ENCODE results near the gene ANO7. TPM values are rescaled to one million over a fixed set of nuclear protein-coding genes. Genes with fewer than 3 reads are reported as not detected.
"Not testable (repeated sequence)": the region's sequence is repeated elsewhere in the genome, so short reads cannot be mapped to it uniquely, and the experiment has no call there.

The ANO7 gene
- total RNA-seq, 1 experiment from 2014 or later, result 0.91 TPM

DNA sequence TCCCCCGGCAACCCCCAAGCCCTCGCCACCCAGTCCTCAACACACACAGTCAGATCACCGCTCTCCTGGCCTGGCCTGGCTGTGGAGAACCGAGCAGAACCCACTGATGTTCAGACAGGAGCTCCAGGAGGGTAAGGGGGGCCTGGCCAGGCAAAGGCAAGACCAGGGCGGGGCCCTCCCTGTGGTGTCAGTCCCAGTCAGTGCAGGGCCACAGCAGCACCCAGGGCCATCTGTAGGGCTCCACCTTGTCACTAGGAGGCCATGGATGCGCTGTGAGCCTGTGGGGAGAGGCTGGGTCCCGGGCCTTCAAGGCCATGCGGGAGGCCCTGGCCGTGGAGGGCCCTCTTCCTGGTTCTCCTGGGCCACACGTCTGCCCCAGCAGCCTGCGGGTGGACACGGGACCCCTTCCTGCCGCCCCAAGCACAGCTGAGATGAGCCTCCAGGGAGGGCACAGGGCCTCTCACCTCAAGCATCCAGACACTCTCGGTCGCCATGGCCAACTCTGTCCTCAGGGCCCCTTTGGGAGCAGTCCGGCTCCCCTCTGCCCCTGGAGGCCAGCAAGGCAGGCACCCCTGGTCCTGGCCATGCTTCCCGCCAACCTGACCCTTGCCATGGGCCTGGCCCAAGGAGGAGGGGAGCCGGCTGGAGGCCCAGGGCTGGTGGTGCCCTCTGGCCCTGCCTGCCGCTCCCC, 2.0 kb downstream of the ANO7 start:
- DNase-seq (ENCODE audit: low spot score), result no peak

GRCh38 chr2:241191081-241191480, 2.6 kb downstream of the ANO7 start:
- no peak for DNase-seq (ENCODE audit: low spot score)

GRCh38 chr2:241193271-241193670, 4.8 kb downstream of the ANO7 start:
- DNase-seq (ENCODE audit: low spot score), result no peak

GRCh38 chr2:241194811-241195210, 6.3 kb downstream of the ANO7 start:
- DNase-seq (ENCODE audit: low spot score), result no peak

DNA sequence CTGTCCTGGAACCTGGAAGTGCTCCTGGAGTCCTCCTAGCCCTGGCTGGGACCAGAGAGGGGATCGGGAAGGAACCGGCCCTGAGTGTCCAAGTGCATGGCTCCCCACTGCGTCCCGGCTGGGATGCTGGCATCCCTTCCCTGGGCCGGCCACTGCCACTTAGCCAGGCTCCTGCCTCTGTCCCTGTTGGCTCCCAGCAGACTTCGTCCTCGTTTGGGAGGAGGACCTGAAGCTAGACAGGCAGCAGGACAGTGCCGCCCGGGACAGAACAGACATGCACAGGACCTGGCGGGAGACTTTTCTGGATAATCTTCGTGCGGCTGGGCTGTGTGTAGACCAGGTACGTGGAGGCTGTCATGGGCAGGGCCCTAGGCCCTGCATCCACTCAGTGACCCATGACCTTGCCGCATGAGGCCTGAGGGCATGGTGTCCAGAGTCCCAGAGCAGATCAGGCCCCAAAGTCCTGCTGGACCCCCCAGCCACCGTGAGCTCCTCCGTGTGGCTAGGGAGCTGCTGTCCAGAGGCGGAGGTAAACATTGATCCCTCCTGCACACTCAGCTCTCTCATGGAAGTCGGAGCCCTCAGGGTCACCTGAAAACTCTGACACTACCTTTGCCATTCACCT, 7.1 kb downstream of the ANO7 start:
- no peak for DNase-seq (ENCODE audit: low spot score)

DNA sequence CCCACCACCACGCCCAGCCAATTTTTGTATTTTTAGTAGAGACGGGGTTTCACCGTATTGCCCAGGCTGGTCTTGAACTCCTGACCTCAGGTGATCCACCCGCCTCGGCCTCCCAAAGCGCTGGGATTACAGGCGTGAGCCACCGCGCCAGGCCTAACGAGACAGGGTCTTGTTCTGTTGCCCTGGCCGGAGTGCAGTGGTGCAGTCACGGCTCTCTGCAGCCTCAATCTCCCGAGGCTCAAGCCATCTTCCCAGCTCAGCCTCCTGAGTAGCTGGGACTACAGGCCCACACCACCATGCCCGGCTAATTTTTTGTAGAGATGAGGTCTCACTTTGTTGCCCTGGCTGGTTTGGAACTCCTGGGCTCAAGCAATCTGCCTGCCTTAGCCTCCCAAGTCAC, 8.8 kb downstream of the ANO7 start:
- not testable (repeated sequence) for DNase-seq (ENCODE audit: low spot score)

DNA sequence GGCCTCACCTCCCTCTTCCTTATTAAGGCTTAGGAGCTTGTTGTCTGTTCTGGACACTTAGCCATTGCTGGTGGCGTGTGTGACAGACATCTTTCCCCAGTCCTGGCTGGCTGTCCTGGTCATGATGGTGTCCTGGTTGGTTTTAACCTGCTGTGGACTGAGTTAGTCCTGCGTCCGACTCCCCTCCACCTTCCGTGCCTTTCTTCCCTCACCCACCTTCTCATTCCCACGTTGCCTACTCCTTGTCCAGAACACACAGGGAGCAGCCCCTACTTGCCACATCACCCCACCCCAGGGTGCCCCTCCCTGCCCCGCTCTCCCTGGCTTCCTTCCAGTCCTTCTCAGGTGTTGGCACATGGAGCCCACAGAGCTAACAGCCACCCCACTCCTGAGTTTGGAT, 9.5 kb downstream of the ANO7 start:
- no peak for DNase-seq (ENCODE audit: low spot score)

GRCh38 chr2:241198381-241199279, 10.2 kb downstream of the ANO7 start:
- no peak for DNase-seq (ENCODE audit: low spot score)

DNA sequence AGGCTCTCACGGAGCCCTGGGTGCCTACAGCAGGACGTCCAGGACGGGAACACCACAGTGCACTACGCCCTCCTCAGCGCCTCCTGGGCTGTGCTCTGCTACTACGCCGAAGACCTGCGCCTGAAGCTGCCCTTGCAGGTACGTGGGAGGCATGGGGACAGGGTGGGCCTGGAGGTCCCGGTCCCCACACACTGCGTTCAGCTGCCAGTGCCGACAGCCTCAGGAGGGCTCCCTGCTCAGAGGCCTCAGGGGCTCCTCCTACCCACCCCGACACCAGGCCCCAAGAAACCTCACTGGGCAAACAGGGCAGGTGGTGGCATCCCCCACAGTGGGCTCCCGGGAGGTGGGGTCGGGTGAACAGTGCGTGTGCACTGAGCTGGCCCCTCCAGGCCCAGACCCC, 10.8 kb downstream of the ANO7 start:
- no peak for DNase-seq (ENCODE audit: low spot score)

DNA sequence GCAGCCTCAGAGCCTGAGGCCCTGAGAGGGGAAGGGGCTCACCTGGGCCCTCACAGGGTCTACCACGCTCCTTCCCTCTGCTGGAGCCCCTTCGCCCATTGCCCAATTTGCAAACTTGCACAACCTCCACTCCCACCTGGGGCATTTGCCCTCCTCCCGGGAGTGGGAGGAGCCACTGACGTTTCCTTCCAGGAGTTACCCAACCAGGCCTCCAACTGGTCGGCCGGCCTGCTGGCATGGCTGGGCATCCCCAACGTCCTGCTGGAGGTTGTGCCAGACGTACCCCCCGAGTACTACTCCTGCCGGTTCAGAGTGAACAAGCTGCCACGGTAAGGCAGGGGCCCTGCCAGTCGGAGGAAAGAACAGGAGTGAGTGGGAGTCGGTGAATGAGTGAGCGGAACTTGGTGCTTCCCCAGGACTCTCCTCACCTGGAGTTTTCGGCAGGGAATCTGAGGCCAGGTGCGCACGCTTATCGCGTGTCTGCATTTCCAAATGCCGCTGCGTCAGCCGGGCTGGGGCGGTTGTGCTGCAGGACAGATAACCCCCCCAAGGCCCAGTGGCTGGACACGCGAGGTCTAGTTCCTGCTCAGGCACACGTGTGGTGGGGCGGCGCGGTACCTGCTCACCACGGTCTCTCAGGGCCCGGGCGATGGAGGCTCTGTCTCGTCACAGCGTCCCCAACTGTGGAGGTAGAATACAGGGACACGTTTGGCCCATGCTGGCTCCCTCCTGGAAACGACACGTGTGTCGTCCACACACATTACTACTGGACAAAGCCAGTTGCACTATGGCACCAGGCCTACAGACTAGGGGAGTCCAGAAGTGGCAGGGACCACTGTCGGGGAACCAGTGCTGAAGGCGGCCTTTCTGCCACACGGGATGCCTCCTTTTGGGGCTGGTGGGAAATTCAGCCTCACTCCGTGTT, 11.7 kb downstream of the ANO7 start:
- DNase-seq (ENCODE audit: low spot score), result no peak

- no peak for DNase-seq (ENCODE audit: low spot score)
Measured at GRCh38 chr2:241200822-241201395, 12.4 kb downstream of the ANO7 start.

DNA sequence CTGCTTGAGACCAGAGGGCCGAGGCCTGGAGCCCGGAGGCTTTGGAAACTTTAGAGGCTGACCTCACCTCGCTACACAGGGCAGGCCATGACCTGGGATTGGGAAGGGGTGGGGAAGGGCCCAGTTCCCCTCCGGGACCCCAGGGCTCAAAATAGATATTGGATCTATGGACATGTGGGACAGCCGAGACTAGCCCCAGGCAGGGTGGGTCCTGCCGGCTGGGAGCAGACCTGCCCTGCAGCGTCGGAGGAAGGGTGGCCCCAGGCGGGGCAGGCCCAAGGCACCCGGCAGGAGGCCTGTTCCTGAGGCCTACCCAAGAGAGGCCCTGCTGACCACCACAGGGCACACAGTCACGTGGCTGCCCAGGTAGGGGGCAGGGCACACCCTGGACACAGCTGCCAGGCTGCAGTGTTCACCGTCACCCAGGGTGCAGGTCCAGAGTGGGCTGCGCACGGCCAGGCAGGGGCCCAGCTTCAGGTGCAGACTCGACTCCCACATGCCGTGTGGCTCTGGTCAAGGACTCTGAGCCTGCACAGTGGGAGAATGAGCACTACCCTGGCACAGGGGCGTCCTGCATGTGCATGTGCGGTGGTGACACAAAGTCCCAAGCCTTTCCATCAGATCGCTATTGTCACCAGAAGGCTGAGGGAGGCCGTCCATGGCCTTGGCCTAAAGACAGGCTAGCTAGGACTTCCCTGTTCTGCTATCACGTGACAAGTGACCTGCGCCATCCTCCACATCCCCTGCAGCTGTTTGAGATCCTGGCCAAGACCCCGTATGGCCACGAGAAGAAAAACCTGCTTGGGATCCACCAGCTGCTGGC, 13.2 kb downstream of the ANO7 start:
- no peak for DNase-seq (ENCODE audit: low spot score)

GRCh38 chr2:241202268-241202585, 13.8 kb downstream of the ANO7 start:
- DNase-seq (ENCODE audit: low spot score), result no peak

DNA sequence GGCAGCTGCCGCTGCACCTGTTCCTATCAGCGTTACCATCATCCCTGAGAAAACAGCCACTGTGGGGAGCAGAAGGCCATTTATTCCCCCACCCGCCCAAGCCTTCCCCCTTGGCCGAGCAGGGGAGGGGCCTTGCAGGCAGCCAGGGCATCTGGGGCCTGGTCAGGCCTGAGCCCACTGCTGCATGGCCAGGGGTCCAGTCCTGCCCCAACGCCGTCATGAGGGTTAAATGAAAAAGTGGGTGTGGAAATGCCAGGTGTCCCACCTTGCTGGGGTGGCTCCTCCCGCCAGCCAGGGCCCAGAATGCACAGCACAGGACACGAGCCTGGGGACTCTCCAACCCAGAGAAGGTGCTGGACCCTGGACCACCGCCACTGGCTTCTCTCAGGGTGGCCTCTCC, 14.2 kb downstream of the ANO7 start:
- DNase-seq (ENCODE audit: low spot score), result no peak

GRCh38 chr2:241203218-241204009, 14.9 kb downstream of the ANO7 start:
- DNase-seq (ENCODE audit: low spot score), result no peak

- no peak for DNase-seq (ENCODE audit: low spot score)
Measured at GRCh38 chr2:241204010-241204384, 15.5 kb downstream of the ANO7 start.

DNA sequence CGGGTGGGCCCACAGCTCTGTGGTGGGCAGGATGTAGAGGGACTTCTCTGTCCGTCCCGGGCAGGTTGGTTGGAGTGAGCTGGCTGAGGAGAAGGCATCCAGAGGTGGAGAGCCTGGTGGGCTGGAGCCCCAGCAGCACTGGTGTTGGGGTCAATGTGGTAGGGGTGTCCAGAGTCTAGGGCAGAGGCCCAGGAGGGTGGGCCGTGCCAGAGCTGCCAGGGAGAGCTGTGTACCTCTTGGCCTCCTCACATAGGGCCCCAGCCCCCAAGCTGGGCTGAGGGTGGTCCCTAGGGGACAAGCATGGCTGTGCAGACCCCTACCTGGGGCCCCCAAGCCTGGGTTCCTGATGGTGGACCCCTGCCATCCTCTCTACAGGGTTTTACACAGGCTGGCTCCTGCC, 16.0 kb downstream of the ANO7 start:
- no peak for DNase-seq (ENCODE audit: low spot score)

GRCh38 chr2:241205086-241205485, 16.6 kb downstream of the ANO7 start:
- DNase-seq (ENCODE audit: low spot score), result no peak

DNA sequence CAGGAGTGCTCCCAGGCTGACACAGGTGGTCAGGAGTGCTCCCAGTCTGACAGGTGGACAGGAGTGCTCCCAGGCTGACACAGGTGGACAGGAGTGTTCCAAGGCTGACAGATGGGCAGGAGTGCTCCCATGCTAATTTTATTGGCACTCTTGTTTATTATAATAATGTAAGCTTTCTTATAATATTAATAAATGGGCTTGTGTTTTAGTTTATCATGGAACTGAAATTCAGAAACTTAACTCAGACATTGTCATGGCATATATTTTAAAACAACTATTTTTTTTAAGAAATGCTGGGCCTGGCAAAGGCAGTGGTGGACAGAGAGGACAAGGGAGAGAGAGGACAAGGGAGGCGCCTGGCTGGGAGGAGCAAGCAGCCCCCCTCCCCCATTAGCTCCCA, 18.7 kb downstream of the ANO7 start:
- no peak for DNase-seq (ENCODE audit: low spot score)

- DNase-seq (ENCODE audit: low spot score), result no peak
Measured at GRCh38 chr2:241207641-241208040, 19.2 kb downstream of the ANO7 start.
